Activated gamma-delta T cell (primary cell): Measurements from ENCODE around the gene AGPAT2.
A peak's percentile ranks its signal among the peaks of the same experiment; 100 is the strongest.

Experiments
- DNase-seq: peaks from one replicate; lab custom pipeline; 2025; lab: John Stamatoyannopoulos, UW

AGPAT2 gene

GRCh38 chr9:136700959-136701667, 13.9 kb upstream of the AGPAT2 start:
- DNase-seq, result peak; percentile 37

GRCh38 chr9:136700304-136700703, 13.0 kb upstream of the AGPAT2 start:
- no peak for DNase-seq

- no peak for DNase-seq
Observed at GRCh38 chr9:136698635-136699246, 11.5 kb upstream of the AGPAT2 start.

GRCh38 chr9:136697821-136698526, 10.7 kb upstream of the AGPAT2 start:
- no peak for DNase-seq

GRCh38 chr9:136697146-136697820, 10.0 kb upstream of the AGPAT2 start:
- no peak for DNase-seq

- DNase-seq, result no peak
Observed at GRCh38 chr9:136696502-136696901, 9.2 kb upstream of the AGPAT2 start.

- DNase-seq, result no peak
Observed at GRCh38 chr9:136695955-136696354, 8.7 kb upstream of the AGPAT2 start.

GRCh38 chr9:136695435-136695895, 8.2 kb upstream of the AGPAT2 start:
- DNase-seq, result no peak

- DNase-seq, result no peak
Observed at GRCh38 chr9:136694872-136695247, 7.6 kb upstream of the AGPAT2 start.

- no peak for DNase-seq
Observed at GRCh38 chr9:136694163-136694871, 7.1 kb upstream of the AGPAT2 start.

GRCh38 chr9:136693490-136694162, 6.4 kb upstream of the AGPAT2 start:
- no peak for DNase-seq

GRCh38 chr9:136693135-136693489, 5.9 kb upstream of the AGPAT2 start:
- DNase-seq, result no peak

- no peak for DNase-seq
Observed at GRCh38 chr9:136692185-136693134, 5.2 kb upstream of the AGPAT2 start.

- DNase-seq, result no peak
Observed at GRCh38 chr9:136691316-136692184, 4.3 kb upstream of the AGPAT2 start.

- no peak for DNase-seq
Observed at GRCh38 chr9:136690806-136691261, 3.6 kb upstream of the AGPAT2 start.

- no peak for DNase-seq
Observed at GRCh38 chr9:136690104-136690805, 3.0 kb upstream of the AGPAT2 start.

- no peak for DNase-seq
Observed at GRCh38 chr9:136689108-136689460, 1.8 kb upstream of the AGPAT2 start.

GRCh38 chr9:136688274-136689107, 1.2 kb upstream of the AGPAT2 start:
- DNase-seq, result no peak
